RKO (cell line): Measurements from ENCODE around the gene NFKBIE.
"Not testable (repeated sequence)": the region's sequence is repeated elsewhere in the genome, so short reads cannot be mapped to it uniquely, and the experiment has no call there.

ENCODE experiments used
- DNase-seq: peaks from one replicate; pipeline ENCODE4 v3.0.0-alpha.2; 2016; ENCODE audit warnings: low spot score

NFKBIE gene, protein sequence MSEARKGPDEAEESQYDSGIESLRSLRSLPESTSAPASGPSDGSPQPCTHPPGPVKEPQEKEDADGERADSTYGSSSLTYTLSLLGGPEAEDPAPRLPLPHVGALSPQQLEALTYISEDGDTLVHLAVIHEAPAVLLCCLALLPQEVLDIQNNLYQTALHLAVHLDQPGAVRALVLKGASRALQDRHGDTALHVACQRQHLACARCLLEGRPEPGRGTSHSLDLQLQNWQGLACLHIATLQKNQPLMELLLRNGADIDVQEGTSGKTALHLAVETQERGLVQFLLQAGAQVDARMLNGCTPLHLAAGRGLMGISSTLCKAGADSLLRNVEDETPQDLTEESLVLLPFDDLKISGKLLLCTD

DNA sequence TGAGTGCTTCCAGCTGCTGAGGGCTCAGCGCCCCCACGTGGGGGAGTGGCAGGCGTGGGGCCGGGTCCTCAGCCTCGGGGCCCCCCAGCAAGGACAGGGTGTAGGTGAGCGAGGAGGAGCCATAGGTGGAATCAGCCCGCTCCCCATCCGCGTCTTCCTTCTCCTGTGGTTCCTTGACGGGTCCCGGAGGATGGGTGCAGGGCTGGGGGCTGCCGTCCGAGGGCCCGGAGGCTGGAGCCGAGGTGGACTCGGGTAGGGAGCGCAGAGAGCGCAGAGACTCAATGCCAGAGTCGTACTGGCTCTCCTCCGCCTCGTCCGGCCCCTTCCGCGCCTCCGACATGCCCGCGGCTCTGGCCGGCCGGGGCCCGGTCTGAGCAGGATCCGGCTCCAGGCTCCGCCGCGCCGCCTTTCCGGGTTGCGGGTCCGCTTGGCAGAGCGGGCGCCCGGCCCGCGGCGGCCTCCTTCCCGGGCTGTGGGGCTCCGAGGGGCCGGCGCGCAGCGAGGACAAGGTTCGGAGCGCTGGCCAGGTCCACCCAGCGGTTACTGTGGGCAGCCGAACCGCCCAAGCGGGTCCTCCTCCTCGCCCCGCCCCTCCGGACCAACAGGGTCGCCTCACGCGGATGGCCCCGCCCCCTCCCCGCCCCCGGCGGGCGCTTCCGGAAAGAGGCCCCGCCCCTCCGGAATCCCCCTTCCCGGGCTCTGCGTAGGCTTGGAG, at the start of gene NFKBIE:
Gene NFKBIE (minus strand): TSS at position 545 of the 715 bp plus-strand sequence. CDS start 205 bp downstream, at position 340.
- DNase-seq: peak; percentile 90

- DNase-seq: not testable (repeated sequence)
Measured at GRCh38 chr6:44314657-44315056, 49.3 kb upstream of the NFKBIE start.

DNA sequence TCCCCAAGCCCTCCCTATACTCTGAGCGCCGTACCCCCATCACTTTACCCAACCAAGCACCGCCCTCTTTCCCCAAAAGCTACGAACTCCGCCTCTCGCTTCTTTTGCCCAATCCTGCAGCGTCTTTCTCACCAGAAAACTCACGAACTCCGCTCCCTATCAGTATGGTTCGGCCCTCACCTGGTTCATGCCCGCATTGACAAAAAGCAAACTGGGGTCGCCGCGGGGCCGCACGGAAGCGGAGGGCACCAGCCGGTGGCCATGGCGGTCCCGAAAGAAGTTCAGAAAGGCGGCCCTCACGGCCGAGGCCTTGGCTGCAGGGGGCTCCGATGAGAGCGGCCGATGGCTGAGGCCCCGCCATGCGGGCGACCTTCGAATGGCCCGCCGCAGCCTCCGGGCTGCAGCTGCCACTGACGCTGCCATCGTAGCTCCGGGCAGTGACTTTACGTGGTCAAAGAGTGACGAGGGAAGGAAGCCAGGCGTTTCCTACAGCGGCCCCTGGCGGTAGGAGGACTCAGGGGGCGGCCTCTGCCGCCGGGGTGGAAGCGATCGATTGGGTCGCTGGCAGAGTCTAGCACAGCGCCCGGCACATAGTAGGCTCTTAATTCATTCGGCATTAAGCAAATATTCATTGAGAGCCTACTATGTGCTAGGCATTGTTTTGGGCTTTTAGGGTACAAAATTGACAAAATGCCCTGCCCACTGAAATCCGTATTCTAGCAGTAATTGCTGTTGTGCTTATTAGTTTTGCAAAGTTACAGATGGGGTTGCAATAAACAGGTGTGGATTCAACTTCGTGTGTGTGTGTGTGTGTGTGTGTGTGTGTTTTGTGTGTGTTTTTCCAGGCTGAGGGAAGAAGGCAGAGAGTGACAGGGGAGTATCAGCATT, 47.8 kb upstream of the NFKBIE start, which contains the start of gene AARS2:
Gene AARS2 (minus strand): TSS at position 447 of the 888 bp plus-strand sequence. CDS start 24 bp downstream, at position 423.
- peak; percentile 89 for DNase-seq

- no peak for DNase-seq
Measured at GRCh38 chr6:44311767-44312166, 46.4 kb upstream of the NFKBIE start.

GRCh38 chr6:44311304-44311703, 46.0 kb upstream of the NFKBIE start:
- DNase-seq: no peak

DNA sequence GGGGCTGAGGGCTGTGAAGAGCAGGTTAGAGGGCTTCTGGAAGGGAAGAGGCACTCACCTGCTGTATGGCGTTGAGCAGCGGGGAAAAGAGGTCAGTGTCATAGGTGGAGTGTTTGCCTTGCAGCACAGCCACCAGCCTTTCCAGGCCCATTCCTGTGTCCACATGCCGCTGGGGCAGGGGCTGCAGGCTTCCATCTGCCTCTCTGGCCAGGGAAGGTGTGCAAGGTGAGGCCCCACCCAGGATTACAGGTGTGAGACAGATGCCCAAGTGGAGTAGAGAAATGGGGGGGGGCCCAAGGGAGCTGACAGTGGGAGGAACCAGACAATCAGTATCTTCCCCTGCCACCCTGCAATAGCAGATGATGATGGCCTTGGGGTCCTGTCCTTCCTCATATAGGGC, 44.9 kb upstream of the NFKBIE start:
- no peak for DNase-seq

DNA sequence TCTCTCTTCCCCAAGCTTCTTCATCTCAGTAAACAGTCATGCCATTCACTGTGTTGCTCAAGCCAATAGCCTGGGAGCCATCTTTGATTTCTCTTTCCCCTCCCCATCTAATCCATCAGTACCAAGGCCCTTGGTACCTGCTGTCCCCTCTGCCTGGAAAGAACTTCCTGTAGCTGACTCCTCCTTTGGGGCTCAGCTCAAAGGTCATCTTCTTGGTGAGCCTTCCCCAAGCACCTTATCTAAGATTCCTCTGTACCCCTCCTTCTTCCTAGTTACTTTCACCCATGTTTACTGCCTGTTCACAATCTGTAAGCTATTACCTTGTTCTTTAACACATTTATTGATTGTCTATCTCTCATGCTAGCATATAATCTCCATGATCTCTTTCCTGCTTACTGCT, 44.3 kb upstream of the NFKBIE start:
- DNase-seq: no peak

- DNase-seq: no peak
Measured at GRCh38 chr6:44309092-44309491, 43.7 kb upstream of the NFKBIE start.

DNA sequence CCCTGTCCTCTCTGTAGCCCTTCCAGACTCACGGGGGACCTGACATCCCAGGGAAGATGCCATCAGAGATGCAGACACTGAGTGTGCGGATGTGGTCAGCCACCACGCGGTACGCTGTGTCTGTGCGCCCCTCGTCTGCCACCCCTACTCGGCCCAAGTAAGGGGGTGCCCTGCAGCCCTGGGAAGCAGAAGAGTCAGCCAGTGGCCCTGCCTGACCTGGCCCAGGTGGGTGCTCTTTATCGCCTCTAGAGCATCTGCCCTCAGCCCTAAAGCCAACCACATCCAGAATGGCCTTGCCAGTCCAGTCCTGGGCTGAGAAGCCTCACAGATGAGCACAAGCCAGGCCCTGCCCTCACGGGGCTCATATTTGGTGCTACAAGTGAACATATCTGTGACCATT, 41.9 kb upstream of the NFKBIE start:
- DNase-seq: no peak

- no peak for DNase-seq
Measured at GRCh38 chr6:44306710-44307109, 41.4 kb upstream of the NFKBIE start.

GRCh38 chr6:44305200-44305725, 39.9 kb upstream of the NFKBIE start:
- DNase-seq: no peak

DNA sequence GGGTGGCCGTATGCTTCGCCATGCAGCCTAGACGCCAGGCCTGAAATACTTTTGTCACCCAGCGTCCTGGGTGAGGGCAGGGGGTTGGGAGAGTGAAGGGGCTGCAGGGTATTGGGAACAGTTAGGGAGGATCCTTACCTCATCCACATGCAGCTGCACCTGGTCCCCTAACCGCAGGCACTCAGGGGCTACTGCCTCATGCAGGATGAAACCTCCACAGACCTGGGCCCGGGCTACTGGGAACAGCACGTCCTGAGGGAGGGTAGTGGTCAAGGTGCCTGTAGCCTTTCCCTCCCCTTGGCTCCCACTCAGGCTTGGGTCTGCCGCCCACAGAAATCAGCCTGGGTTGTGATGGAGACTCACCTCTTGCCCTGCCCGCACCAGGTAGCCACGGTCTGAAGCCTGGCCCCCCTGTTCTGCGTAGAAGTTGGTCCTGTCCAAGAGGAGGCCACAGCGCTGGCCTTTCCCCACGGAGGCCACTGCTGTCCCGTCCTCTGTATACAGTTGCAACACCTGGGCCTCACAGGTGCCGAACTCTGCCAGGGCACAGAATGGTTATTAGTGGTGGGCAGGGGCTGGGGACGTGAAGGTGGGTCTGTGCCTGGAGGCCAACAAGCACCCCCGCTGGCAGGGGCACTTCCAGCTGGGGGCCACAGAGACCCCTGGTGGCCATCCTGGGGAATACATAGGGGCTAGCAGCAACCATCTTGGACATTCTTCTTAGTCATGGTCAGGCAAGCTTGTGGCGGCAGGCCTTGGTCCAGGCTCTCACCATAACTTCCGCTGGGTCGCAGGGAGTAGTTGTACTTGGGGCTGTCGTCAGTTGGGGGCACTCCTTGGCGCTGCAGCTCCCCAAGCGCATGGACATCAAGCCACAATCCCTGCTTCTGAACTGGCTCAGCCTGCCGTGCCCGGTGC, 39.2 kb upstream of the NFKBIE start:
- peak; percentile 65 for DNase-seq

DNA sequence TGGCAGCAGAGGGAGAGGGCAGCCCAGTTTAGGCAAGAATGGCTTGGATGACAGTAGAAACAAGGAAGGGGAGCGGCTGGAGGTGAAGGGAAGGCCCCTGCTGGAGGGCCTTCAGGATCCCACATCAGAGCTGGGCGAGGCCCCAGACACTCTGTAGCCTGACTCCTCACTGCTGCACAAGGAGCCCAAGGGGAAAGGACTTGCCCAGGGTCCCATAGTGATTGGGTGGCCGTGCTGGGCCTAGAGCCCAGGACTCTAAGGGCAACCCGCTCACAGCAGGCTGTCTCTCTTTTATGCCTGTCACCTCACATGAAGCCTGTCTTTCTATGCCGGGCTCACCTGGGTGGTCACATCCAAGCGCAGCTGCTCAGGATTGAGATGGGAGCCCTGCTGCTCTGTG, 38.5 kb upstream of the NFKBIE start:
- DNase-seq: no peak

- DNase-seq: no peak
Measured at GRCh38 chr6:44302856-44303255, 37.5 kb upstream of the NFKBIE start.

DNA sequence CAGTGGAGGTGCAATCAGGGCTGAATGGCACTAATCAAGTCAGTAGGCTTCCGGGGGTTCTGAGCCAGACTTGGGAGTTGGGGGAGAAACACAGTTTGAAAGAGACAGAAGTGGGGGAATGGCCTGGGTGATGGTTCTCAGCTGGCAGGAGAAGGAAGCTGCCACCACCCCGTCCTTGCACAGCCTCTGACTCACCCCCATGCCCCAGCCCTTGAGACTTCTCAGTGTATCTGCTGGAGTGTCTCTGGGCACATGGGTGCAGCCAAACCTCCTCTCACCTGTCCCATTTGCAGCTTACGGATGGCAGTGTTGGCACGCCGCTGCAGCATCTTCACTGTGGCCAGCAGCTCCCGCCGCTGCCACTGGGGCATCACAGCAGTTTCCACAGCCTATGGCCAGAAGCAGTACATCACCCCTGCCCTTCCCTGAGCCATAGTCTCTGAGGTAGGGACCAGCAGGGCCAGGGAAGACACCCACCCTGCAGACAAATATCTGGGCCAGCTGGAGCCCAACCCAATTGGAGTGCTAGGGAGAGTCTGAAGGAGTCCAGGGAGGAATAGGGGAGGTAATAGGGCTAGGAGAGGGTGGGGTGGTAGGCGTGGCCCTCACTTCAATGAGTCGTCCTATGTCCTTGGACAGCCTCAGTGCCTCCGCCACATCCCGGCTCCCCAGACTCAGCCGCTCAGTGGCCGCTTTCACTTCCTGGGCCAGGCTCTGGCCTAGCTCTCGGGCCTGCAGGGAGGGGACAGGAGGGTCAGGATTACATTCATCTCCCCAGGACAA, 36.6 kb upstream of the NFKBIE start:
- no peak for DNase-seq

DNA sequence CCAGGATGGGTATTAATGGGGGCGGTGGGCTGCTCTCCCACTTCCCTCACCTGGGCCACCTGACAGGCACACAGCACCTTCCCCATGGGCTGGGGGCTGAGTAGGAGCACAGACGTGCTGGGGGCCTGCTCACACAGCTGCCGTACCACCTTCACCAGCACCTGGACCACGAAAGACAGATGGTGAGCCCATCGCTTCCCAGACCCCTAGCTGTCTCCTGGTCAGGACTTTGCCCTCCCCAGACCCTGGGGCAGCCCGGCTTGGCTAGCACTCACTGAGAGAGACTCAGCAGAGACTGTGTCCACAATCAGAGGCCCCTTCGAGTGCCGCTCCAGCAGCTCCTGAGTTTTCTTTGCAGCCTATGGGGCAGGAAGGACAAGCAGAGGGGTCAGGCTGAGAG, 35.8 kb upstream of the NFKBIE start:
- no peak for DNase-seq

GRCh38 chr6:44300292-44300823, 35.0 kb upstream of the NFKBIE start:
- no peak for DNase-seq

- no peak for DNase-seq
Measured at GRCh38 chr6:44298864-44299263, 33.5 kb upstream of the NFKBIE start.

- no peak for DNase-seq
Measured at GRCh38 chr6:44298055-44298803, 32.9 kb upstream of the NFKBIE start.
